GM12874 (cell line): ENCODE results near the gene EML6.

ENCODE experiments used
- TF ChIP-seq, protein P1 (sequence below): IDR thresholded peaks from 2 replicates; pipeline ENCODE4 v1.5.1; 2011; ENCODE audit warnings: low read depth, mild to moderate bottlenecking, control low read depth, low read length, moderate library complexity; ENCODE audit not compliant: insufficient read depth

Gene EML6

DNA sequence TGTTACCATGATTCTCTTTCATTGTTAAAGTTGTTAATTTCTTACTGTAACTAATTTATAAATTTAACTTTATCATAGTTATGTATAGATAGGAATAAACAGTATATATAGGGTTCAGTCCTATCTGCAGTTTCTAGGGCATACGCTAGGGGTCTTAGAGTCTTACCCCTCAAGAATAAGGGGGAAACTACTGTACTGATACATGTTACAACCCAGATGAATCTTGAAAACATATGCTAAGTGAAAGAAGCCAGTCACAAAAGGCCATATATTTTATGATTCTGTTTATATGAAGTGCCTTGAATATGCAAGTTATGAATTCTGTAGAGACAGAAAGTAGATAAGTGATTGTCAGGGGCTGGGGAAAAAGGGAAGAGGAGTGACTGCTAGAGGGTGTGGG, 274.4 kb downstream of the EML6 start:
- TF ChIP-seq, protein P1, sequence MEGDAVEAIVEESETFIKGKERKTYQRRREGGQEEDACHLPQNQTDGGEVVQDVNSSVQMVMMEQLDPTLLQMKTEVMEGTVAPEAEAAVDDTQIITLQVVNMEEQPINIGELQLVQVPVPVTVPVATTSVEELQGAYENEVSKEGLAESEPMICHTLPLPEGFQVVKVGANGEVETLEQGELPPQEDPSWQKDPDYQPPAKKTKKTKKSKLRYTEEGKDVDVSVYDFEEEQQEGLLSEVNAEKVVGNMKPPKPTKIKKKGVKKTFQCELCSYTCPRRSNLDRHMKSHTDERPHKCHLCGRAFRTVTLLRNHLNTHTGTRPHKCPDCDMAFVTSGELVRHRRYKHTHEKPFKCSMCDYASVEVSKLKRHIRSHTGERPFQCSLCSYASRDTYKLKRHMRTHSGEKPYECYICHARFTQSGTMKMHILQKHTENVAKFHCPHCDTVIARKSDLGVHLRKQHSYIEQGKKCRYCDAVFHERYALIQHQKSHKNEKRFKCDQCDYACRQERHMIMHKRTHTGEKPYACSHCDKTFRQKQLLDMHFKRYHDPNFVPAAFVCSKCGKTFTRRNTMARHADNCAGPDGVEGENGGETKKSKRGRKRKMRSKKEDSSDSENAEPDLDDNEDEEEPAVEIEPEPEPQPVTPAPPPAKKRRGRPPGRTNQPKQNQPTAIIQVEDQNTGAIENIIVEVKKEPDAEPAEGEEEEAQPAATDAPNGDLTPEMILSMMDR: no peak

DNA sequence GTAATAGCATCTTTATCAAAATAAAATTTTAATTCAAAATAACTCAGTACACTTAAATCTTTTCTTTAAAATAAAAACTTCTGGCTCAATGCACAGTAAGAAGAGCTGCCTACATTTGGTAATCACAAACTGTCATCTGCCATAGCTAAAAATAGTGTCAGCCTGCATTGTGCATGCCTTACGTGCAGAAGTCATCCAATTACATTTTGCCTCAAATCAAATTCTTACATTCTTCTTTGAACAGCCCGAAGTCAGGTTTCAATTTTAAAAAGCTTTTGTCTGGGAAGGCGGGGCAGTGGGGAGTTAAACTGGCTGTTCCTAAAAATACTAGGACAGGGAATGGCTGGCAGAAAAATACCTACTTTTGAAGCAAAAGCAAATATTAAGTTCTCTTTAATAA, 275.7 kb downstream of the EML6 start:
- TF ChIP-seq, protein P1: no peak

DNA sequence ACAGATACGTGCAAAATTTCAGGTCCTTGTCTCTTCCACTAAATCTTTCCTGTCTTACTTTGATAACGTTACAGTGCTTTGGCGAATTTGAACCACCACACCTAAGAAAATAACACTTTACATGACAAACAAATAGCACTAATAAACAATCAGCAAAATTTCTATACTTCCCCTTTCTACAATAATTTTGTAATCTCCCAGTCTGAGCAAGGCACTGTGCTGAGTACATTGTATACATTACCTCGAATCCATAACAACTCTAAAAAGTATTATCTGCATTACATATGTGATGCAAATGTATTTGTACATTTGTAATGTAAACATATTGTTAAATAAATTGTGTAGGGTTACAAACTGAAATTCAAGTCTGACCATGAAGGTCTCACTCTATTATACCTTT, 276.9 kb downstream of the EML6 start:
- TF ChIP-seq, protein P1: no peak

DNA sequence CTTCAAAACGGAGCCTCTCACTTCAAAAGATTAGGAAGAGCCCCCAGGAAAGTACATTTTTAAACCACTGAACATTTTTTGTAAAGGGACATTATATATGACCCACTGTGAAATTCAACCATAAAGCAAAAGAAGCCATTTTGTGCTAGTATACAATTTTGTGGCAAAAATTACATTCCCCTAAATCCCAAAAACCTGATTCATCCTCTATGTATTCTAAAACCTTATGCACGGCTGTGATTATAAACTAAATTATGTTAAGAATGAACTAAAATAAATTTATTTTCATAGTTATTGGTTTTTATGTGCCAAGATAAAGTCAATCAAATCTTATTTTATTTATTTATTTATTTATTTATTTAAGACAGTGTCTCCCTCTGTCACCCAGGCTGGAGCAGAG, 278.3 kb downstream of the EML6 start:
- TF ChIP-seq, protein P1: no peak

DNA sequence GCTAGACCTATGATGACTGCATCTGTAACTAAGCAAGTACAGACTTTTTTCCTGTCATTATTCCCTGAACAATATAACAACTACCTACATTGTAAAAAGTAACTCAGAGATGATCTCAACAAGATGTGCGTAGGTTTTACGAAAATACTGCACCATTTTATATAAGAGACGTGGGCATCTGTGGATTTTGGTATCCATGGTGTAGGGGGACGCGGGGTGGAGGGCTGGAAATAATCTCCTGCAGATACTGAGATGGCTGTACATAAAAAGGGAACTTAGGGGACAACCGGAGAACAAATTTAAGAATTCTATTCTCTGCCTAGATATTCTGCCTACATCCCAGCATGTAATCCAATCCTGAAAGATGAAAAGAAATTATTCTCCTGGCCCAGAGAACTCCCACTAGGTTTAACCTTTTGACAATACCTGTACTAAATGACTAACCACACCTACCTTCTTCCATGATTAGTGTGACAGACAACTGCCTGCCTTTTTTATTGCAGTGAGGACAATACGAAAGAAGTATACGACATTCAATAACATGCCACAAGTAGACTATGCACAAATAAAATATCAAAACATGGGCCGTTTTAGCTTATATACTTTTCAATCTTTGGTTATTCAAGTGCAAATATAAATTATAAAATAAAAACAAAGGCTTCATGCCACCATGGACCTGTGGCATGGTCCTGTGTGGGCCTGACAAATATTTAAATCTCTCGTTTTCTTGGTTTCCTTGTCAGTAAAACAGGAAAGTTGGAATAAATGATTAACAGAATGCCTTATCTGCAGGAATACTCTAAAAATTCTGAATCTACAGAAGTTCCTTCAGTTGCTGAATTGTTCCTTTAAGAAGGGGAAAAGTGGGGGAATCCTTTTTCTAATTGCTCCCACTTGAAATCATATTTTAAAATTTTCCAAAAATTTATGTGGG, 280.5 kb downstream of the EML6 start:
- TF ChIP-seq, protein P1: no peak

DNA sequence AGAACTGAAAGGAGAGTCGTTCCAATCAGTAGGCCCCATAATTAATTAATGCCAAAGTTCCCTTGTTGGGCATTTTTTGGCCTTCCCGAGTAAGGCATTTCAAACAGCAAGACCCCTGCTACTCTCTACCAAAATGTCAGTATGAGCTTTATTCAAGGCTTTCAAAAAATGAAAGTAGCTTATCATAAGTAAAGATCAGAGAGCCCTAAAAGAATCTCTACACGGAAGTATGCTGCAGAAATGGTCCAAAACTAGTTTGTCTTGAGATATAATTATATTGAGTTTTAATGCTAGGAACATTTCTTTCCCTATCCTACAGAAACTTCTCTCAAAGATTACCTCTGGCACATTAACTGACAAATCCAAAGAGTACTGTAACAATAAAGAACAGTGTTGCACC, 282.8 kb downstream of the EML6 start:
- TF ChIP-seq, protein P1: no peak

DNA sequence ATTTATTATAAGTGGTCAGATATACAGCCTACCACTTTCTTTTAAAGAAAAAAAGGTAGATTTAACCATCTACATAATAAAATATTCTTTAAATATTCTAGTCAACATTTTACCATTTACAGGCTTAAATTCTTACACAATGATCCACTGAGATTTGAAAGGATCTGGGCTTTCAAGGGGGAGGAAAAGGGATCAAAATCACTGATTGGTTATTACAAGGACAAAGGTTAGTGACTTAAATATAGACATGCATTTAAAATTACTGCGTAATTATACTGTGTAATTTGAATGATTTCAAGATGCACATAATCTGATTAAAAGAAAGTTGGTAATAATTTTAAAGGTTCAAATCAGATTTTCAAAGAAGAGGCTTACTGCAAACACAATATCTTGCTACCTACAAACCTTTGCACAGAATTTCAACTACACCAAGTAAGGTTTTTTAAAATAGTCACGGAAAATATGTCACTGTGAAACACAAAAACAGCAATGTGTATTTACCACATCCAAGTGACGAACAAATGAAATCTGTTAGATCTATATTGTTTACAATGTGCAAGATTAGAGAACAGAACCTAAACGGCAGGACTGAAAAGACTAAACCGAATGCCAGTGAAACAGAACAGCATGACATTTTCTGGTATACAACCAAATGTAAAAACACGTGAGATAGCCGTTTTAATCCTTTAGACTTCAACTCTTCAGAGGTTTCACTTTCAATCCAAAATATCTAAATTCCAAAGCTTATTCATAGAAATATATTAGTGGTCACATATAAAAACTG, 286.0 kb downstream of the EML6 start:
- TF ChIP-seq, protein P1: no peak
